ENCODE measurements around the gene PUSL1.

PUSL1 gene

GRCh38 chr1:1345860-1346500, 37.6 kb downstream of the PUSL1 start:
- no peak for DNase-seq (ENCODE audit: low spot score)
- TF ChIP-seq, protein P1, sequence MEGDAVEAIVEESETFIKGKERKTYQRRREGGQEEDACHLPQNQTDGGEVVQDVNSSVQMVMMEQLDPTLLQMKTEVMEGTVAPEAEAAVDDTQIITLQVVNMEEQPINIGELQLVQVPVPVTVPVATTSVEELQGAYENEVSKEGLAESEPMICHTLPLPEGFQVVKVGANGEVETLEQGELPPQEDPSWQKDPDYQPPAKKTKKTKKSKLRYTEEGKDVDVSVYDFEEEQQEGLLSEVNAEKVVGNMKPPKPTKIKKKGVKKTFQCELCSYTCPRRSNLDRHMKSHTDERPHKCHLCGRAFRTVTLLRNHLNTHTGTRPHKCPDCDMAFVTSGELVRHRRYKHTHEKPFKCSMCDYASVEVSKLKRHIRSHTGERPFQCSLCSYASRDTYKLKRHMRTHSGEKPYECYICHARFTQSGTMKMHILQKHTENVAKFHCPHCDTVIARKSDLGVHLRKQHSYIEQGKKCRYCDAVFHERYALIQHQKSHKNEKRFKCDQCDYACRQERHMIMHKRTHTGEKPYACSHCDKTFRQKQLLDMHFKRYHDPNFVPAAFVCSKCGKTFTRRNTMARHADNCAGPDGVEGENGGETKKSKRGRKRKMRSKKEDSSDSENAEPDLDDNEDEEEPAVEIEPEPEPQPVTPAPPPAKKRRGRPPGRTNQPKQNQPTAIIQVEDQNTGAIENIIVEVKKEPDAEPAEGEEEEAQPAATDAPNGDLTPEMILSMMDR (IDR thresholded peaks at IDR 0.05; ENCODE audit: borderline replicate concordance, control extremely low read depth, extremely low read depth, insufficient read depth, missing control alignments), result no peak
- in situ Hi-C loops (cut with MboI; ENCODE audit: low sequenced_read_pairs, unreplicated experiment), result no loop called here

DNA sequence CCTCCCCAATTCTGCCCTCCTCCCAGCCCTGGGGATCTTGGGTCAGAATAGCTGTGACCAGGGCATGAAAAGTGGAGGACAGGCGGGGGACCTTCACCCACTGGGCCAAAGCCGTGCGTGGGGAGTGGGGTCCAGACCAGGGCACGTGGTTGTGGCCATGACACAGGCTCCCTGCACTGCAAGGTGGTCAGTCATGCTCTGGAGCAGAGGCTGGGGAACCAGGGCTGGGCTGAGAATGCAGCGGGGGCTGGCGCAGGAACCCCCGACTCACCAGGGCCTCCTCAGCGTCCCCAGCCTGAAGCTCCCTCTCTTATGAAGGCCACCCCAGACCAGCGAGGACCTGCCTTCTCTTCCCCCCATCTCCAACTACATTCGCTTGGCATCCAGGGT, 38.1 kb downstream of the PUSL1 start:
- in situ Hi-C loops (cut with MboI; ENCODE audit: low sequenced_read_pairs, unreplicated experiment), result no loop called here
- no peak for DNase-seq (ENCODE audit: low spot score)
- TF ChIP-seq, protein P1 (IDR thresholded peaks at IDR 0.05; ENCODE audit: borderline replicate concordance, control extremely low read depth, extremely low read depth, insufficient read depth, missing control alignments), result no peak

GRCh38 chr1:1347026-1347595, 38.7 kb downstream of the PUSL1 start:
- in situ Hi-C loops (cut with MboI; ENCODE audit: low sequenced_read_pairs, unreplicated experiment), result no loop called here
- no peak for DNase-seq (ENCODE audit: low spot score)
- TF ChIP-seq, protein P1 (IDR thresholded peaks at IDR 0.05; ENCODE audit: borderline replicate concordance, control extremely low read depth, extremely low read depth, insufficient read depth, missing control alignments), result no peak

GRCh38 chr1:1347663-1348419, 39.4 kb downstream of the PUSL1 start:
- in situ Hi-C loops (cut with MboI; ENCODE audit: low sequenced_read_pairs, unreplicated experiment), result no loop called here
- no peak for DNase-seq (ENCODE audit: low spot score)
- TF ChIP-seq, protein P1 (IDR thresholded peaks at IDR 0.05; ENCODE audit: borderline replicate concordance, control extremely low read depth, extremely low read depth, insufficient read depth, missing control alignments), result no peak

DNA sequence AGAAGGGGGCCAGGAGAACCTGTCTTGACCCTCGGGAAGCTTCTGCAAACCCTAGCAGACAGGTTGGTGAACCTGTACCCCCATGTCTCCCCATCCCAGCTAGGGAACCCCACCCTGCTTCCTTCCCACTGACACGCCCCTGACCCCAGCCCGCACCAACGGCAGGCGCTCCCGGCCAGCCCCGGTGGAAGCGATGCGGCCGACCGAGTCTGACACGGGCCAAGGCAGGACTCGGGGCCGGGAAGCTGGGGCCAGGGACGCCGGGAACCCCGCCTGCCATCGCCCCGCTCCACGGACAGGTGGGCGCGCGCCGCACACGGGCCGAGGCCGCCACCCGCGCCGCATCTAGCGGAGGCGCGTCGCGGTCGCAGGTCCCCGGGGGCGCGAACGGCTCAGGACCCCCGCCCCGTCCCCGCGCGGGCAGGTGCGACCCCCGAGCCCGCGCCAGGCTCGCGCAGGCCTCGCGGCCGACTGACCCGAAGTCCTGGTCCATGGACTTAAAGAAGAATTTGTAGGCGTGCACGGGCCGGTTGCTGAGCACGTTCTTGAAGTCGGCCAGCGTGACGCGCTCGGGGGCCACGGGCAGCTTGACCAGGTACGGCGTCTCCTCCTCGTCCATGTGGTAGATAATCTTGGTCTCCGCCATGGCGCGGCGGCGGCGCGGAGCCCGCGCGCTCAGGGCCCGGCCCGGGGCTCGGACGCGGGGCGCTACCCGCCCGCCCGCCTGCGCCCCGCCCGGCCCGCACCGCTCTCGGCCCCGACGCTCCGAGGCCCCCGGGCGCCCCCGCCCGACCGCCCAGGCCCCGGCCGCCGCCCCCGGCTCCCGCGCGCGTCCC, 40.2 kb downstream of the PUSL1 start:
- in situ Hi-C loops (cut with MboI; ENCODE audit: low sequenced_read_pairs, unreplicated experiment), result no loop called here
- no peak for DNase-seq (ENCODE audit: low spot score)
- TF ChIP-seq, protein P1 (IDR thresholded peaks at IDR 0.05; ENCODE audit: borderline replicate concordance, control extremely low read depth, extremely low read depth, insufficient read depth, missing control alignments), result no peak
